ENCODE measurements around the gene PKM. TPM values are rescaled to one million over a fixed set of nuclear protein-coding genes. Genes with fewer than 3 reads are reported as not detected.

PKM gene
- total RNA-seq, 1 experiment from 2014 or later, result 1,026 TPM

GRCh38 chr15:72183781-72184164 is 47.2 kb downstream of the PKM start:
- WGBS (ENCODE audit: extremely low coverage, insufficient read length, low lambda C conversion rate), result no CpG with 5 or more reads among the region's 12 CpGs
- H3K27ac Mint-ChIP-seq, result no peak overlapping the region
- H2AFZ ChIP-seq (ENCODE audit: low read length), result no peak overlapping the region

More at GRCh38 chr15:72183781-72184164, 47.2 kb downstream of the PKM start:
- Histone ChIP-seq H3K56ac (ENCODE audit: insufficient read length, low read depth, low read length) (no peak overlapping the region), H3K79me2 (ENCODE audit: insufficient read depth, low read length) (no peaks in the 10 kb centered on the region), H4K8ac (replicated peaks; ENCODE audit: insufficient read length, low read depth, low read length) (no peak overlapping the region), H3K23ac (ENCODE audit: insufficient read length, low read depth, low read length) (no peak overlapping the region), H3K4me1 (ENCODE audit: insufficient read depth, low read length) (no peaks in the 10 kb centered on the region), H2BK15ac (ENCODE audit: low read depth, low read length) (no peak overlapping the region), H3T11ph (ENCODE audit: low read length) (no peak overlapping the region), H4K5ac (ENCODE audit: insufficient read length, low read depth, low read length) (no peak overlapping the region), H3K79me1 (ENCODE audit: insufficient read depth, low read depth, low read length, poor library complexity, severe bottlenecking) (no peaks in the 10 kb centered on the region), H3K27me3 (ENCODE audit: insufficient read depth, low read length) (no peaks in the 10 kb centered on the region), H2AK5ac (ENCODE audit: insufficient read length, low read length) (no peak overlapping the region), H3K4ac (ENCODE audit: low read depth, low read length) (no peak overlapping the region), H3K14ac (ENCODE audit: insufficient read depth, low read length) (no peak overlapping the region), H4K91ac (ENCODE audit: insufficient read length, low read depth, low read length) (no peak overlapping the region), H3K4me2 (ENCODE audit: insufficient read depth, insufficient read length, low read length) (peak overlapping the region; percentile 49), H2BK5ac (ENCODE audit: insufficient read length, low read length) (no peak overlapping the region), H4K20me1 (ENCODE audit: control insufficient read depth, insufficient read depth, insufficient read length) (no peaks in the 10 kb centered on the region), H3K18ac (ENCODE audit: insufficient read length, low read depth, low read length) (no peak overlapping the region), H3K27ac (ENCODE audit: insufficient read length, low read depth, low read length) (no peak overlapping the region), H2BK12ac (ENCODE audit: insufficient read length, low read depth, low read length) (no peak overlapping the region), H3K23me2 (ENCODE audit: insufficient read length, low read depth, low read length, poor library complexity, severe bottlenecking) (no peaks in the 10 kb centered on the region), H2BK120ac (ENCODE audit: low read depth, low read length, poor library complexity, severe bottlenecking) (no peak overlapping the region), H2BK20ac (ENCODE audit: low read depth, low read length, poor library complexity, severe bottlenecking) (no peak overlapping the region), H3K9me3 (ENCODE audit: control insufficient read depth, low read depth, low read length) (no peaks in the 10 kb centered on the region), H3K9ac (ENCODE audit: extremely low read depth, insufficient read length, low read length) (no peak overlapping the region)
- Mint-ChIP-seq H3K9me3 (no peaks in the 10 kb centered on the region), H3K4me1 (peaks cover 7 to 14% of the 10 kb centered on the region in 2 experiments), H3K4me3 (peak overlapping the region; percentile 48 to 70), H3K27me3 (ENCODE audit: low read depth) (peaks cover 29% of the 10 kb centered on the region), H3K36me3 (ENCODE audit: insufficient read depth in 1 of 3, low read depth in 3 of 3) (no peaks in the 10 kb centered on the region)
- no peak for TF ChIP-seq CTCF (conservative IDR thresholded peaks at IDR 0.05)
- DNase-seq, result no peak
